ENCODE measurements around the gene FAM222B.
"Not testable (repeated sequence)": the region's sequence is repeated elsewhere in the genome, so short reads cannot be mapped to it uniquely, and the experiment has no call there.

The FAM222B gene

DNA sequence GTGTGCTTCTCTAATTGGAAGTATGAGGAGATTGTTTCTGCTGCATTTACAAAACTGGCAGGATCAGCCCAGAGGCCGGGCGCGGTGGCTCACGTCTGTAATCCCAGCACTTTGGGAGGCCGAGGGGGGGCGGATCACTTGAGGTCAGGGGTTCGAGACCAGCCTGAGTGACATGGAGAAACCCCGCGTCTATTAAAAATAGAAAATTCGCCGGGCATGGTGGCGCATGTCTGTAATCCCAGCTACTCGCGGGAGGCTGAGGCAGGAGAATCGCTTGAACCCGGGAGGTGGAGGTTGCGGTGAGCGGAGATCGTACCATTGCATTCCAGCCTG lies 121.6 kb downstream of the FAM222B start:
- Histone ChIP-seq H3K4me3 (ENCODE audit: low read depth in 1 of 2, low read length in 2 of 2) (peak overlapping the region; percentile 78 to 80), H3K27ac (ENCODE audit: low read length) (peak overlapping the region; percentile 70), H3K4me1 (ENCODE audit: control insufficient read depth in 1 of 2, insufficient read depth in 2 of 2, low read length in 2 of 2) (peaks cover 18 to 55% of the 10 kb centered on the region in 2 donors), H3K36me3 (ENCODE audit: control insufficient read depth in 1 of 2, insufficient read depth in 2 of 2, low read length in 2 of 2) (peaks cover 31 to 32% of the 10 kb centered on the region in 2 donors)
- H3K9me3 ChIP-seq (ENCODE audit: control insufficient read depth in 1 of 2, low read length in 2 of 2); H3K27me3 ChIP-seq (ENCODE audit: low read depth, low read length): not testable (repeated sequence)

DNA sequence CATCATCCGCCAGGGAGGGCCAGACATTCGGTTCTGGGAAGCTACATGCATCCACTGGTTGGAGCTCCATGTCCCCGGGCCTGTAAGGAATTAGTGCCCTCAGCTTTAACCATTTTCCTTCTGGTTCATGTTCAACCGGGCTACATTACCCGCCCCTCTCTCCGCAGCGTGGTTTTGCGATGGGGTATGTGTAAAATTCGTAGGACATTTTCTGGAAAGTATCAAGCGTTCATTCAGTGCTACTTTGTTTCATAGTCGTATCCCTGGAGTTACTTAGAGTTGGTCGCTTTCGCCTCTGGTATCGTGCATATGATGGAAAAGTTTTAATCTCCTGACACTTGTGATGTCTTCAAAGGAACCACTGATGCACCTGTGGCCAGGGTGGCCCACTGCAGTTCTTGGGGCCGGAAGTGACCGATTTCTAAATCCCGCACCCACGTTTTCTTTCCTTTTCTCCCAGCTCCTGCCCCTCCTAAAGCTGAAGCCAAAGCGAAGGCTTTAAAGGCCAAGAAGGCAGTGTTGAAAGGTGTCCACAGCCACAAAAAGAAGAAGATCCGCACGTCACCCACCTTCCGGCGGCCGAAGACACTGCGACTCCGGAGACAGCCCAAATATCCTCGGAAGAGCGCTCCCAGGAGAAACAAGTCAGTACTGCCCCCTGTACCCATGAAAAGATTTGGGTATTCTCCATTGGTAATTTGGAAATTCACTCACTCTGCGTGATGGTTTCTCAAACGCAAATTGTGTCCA lies 122.2 kb downstream of the FAM222B start:
- peak overlapping the region; percentile 70 for H3K27ac ChIP-seq (ENCODE audit: low read length)
- H3K36me3 ChIP-seq (ENCODE audit: control insufficient read depth in 1 of 2, insufficient read depth in 2 of 2, low read length in 2 of 2): peaks cover 31 to 32% of the 10 kb centered on the region in 2 donors
- peak overlapping the region; percentile 78 to 80 for H3K4me3 ChIP-seq (ENCODE audit: low read depth in 1 of 2, low read length in 2 of 2)
- H3K27me3 ChIP-seq (ENCODE audit: low read depth, low read length): no peaks in the 10 kb centered on the region
- peaks cover 18 to 54% of the 10 kb centered on the region in 2 donors for H3K4me1 ChIP-seq (ENCODE audit: control insufficient read depth in 1 of 2, insufficient read depth in 2 of 2, low read length in 2 of 2)
- no peaks in the 10 kb centered on the region for H3K9me3 ChIP-seq (ENCODE audit: control insufficient read depth in 1 of 2, low read length in 2 of 2)

DNA sequence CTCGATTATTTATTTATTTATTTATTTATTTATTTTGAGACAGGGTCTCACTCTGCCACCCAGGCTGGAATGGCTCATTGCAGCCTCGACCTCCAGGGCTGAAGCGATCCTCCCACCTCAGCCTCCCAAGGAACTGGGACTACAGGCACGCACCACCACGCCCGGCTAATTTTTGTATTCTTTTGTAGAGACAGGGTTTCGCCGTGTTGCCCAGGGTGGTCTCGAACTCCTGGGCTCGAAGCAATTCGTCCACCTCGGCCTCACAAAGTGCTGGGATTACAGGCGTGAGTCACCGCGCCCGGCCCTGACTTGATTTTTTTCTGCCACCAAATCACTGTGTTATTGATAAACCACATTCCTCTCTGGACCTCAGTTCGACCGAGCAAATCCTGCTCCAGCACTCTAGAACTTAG lies 123.6 kb downstream of the FAM222B start:
- Histone ChIP-seq H3K9me3 (ENCODE audit: control insufficient read depth in 1 of 2, low read length in 2 of 2) (no peaks in the 10 kb centered on the region), H3K27me3 (ENCODE audit: low read depth, low read length) (no peaks in the 10 kb centered on the region), H3K36me3 (ENCODE audit: control insufficient read depth in 1 of 2, insufficient read depth in 2 of 2, low read length in 2 of 2) (peaks cover 22 to 33% of the 10 kb centered on the region in 2 donors), H3K27ac (ENCODE audit: low read length) (peak overlapping the region; percentile 70), H3K4me3 (ENCODE audit: low read depth in 1 of 2, low read length in 2 of 2) (peak overlapping the region; percentile 78 to 80), H3K4me1 (ENCODE audit: control insufficient read depth in 1 of 2, insufficient read depth in 2 of 2, low read length in 2 of 2) (peaks cover 18 to 48% of the 10 kb centered on the region in 2 donors)

DNA sequence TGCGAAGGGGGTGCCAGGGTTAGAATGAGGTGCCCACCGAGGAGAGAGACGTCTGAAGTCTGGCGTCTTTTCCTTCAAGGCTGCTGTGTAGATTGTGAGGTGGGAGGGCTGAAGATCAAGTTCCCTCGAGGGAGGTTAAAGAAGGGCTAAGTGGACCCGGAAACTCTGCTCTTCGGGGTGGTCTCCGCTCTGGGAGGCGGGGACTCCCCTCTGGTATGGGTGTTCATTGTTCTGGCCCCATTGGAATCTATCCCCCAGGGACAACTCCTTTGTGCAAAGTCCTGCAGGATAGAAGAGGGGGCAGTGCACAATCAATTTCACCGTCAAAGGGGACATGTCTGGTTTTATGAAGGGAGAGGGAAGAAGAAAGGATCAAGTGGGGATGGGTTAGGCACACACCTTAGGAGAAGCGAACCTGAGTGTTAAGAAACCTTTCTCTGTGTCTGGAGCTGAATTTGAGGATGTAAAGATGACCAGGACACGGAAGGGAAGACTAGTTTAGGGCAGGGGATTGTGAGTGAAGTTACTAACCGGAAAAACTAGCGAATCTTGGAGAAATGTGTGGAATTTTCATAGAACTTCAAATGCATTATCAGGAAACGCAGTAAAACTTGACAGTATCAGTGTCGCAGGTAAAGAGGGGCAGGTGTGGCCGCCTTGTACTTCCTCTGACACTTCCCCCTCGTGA lies 124.1 kb downstream of the FAM222B start:
- Histone ChIP-seq H3K36me3 (ENCODE audit: control insufficient read depth in 1 of 2, insufficient read depth in 2 of 2, low read length in 2 of 2) (peaks cover 18 to 33% of the 10 kb centered on the region in 2 donors), H3K9me3 (ENCODE audit: control insufficient read depth in 1 of 2, low read length in 2 of 2) (no peaks in the 10 kb centered on the region), H3K27me3 (ENCODE audit: low read depth, low read length) (no peaks in the 10 kb centered on the region), H3K4me3 (ENCODE audit: low read depth in 1 of 2, low read length in 2 of 2) (peak overlapping the region; percentile 44 to 71), H3K4me1 (ENCODE audit: control insufficient read depth in 1 of 2, insufficient read depth in 2 of 2, low read length in 2 of 2) (peaks cover 18 to 48% of the 10 kb centered on the region in 2 donors), H3K27ac (ENCODE audit: low read length) (peak overlapping the region; percentile 36)

DNA sequence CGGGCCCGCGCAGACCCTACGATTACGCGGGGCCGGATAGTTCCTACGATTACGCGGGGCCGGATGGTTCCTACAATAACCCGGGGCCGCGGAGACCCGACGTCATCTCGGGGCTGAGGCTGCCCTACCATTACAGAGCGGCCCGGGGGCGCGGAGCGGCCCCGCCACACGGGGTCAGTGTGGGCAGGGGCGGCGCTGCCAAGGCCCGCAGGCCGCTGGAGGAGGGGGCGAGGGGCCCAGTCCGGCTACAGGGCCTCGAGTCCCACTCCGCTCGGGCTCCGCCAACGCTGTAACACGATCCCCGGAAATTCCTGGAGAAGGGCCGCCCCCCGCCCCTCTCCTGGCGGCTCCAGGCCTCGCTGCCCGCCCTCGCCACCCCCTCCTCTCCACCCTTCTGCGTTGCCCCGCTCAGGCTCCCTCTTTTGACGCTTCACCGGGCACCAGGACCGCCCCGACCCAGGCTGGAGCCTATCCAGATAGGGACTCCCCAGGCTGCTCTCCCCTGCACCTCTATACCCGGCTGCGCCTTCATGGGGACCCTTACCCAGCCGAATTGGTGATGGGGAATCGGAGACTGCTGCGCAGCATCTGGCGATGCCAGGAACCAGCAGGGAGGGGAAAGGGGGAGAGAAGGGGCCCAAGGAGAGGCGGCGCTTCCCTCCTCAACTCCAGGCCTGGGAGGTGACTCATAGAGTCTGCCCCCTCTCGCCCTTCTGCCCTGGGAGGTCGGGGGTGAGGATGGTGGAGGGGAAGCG lies 124.8 kb downstream of the FAM222B start, which contains the start of gene RAB34:
Gene RAB34 (minus strand): TSS at position 291 of the 755 bp plus-strand sequence. CDS start 602 bp downstream, outside the sequence.
- Histone ChIP-seq H3K27me3 (ENCODE audit: low read depth, low read length) (no peaks in the 10 kb centered on the region), H3K4me1 (ENCODE audit: control insufficient read depth in 1 of 2, insufficient read depth in 2 of 2, low read length in 2 of 2) (peaks cover 17 to 48% of the 10 kb centered on the region in 2 donors), H3K27ac (ENCODE audit: low read length) (peak within 1 kb of the TSS; percentile 72), H3K36me3 (ENCODE audit: control insufficient read depth in 1 of 2, insufficient read depth in 2 of 2, low read length in 2 of 2) (peaks cover 11 to 26% of the 10 kb centered on the region in 2 donors), H3K4me3 (ENCODE audit: low read depth in 1 of 2, low read length in 2 of 2) (peak within 1 kb of the TSS; percentile 70 to 71), H3K9me3 (ENCODE audit: control insufficient read depth in 1 of 2, low read length in 2 of 2) (no peaks in the 10 kb centered on the region)

DNA sequence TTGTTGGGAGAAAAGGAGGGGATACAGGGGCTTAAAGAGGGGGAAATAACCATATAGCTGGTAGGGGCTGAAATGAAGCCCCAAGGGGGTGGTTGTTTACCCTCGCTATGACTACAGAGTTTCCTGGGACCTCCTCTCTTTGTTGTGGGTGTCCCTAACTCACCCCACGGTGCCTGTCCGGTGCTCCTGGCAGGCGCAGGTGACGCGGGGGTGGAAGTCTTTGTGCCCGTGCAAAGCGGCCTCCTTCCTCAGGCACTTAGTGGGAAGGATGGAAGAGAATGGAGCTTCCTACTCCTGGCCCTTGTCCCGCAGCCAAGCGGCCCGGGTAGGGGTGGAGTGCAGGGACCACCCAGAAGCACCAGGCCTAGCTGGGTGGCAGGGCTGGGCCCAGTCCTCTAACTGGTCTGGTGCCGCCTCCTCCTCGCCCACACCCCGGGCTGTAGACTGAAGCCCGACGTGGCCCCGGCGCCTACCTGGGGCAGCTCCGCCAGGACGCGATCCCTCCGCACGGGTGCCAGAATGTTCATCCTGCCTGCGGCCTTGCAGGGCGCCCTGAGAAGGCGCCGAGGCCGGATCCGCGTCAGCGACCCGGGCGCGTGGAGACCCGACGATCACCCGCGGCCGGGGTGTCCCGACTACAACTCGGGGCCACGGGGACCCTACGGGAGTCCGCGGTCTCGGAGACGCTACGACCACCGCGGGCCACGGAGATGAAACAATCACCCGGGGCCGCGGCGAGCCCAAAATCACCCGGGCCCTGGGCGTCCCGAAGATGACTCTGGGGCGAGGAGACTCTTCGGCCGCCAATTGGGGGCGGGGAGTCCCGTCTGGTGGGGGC lies 125.6 kb downstream of the FAM222B start:
- H3K4me3 ChIP-seq (ENCODE audit: low read depth in 1 of 2, low read length in 2 of 2): peak overlapping the region; percentile 70 to 71

DNA sequence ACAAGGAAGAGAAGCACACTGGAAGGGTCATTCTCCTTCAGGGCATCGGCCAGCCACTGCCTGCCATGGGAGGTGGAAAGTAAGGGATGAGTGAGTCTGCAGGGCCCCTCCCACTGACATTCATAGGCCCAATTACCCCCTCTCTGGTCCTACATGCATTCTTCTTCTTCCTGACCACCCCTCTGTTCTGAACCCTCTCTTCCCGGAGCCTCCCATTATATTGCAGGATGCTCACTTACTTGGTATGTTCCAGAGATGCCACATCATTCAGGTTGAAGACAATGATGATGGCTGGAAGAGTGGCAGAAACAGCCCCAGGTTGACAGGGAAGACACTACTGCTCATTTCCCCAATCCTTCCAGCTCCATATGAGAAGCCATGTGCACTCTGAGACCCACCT lies 127.4 kb downstream of the FAM222B start:
- Histone ChIP-seq H3K27me3 (ENCODE audit: low read depth, low read length) (no peaks in the 10 kb centered on the region), H3K36me3 (ENCODE audit: control insufficient read depth in 1 of 2, insufficient read depth in 2 of 2, low read length in 2 of 2) (peaks cover 0 to 18% of the 10 kb centered on the region in 2 donors), H3K4me3 (ENCODE audit: low read depth in 1 of 2, low read length in 2 of 2) (no peak overlapping the region), H3K4me1 (ENCODE audit: control insufficient read depth in 1 of 2, insufficient read depth in 2 of 2, low read length in 2 of 2) (peaks cover 9 to 40% of the 10 kb centered on the region in 2 donors), H3K27ac (ENCODE audit: low read length) (no peak overlapping the region), H3K9me3 (ENCODE audit: control insufficient read depth in 1 of 2, low read length in 2 of 2) (no peaks in the 10 kb centered on the region)

More for the DNA sequence above, 125.6 kb downstream of the FAM222B start:
- no peaks in the 10 kb centered on the region for H3K27me3 ChIP-seq (ENCODE audit: low read depth, low read length)
- no peaks in the 10 kb centered on the region for H3K9me3 ChIP-seq (ENCODE audit: control insufficient read depth in 1 of 2, low read length in 2 of 2)
- peak overlapping the region; percentile 72 for H3K27ac ChIP-seq (ENCODE audit: low read length)
- H3K4me1 ChIP-seq (ENCODE audit: control insufficient read depth in 1 of 2, insufficient read depth in 2 of 2, low read length in 2 of 2): peaks cover 14 to 48% of the 10 kb centered on the region in 2 donors
- peaks cover 5 to 18% of the 10 kb centered on the region in 2 donors for H3K36me3 ChIP-seq (ENCODE audit: control insufficient read depth in 1 of 2, insufficient read depth in 2 of 2, low read length in 2 of 2)

DNA sequence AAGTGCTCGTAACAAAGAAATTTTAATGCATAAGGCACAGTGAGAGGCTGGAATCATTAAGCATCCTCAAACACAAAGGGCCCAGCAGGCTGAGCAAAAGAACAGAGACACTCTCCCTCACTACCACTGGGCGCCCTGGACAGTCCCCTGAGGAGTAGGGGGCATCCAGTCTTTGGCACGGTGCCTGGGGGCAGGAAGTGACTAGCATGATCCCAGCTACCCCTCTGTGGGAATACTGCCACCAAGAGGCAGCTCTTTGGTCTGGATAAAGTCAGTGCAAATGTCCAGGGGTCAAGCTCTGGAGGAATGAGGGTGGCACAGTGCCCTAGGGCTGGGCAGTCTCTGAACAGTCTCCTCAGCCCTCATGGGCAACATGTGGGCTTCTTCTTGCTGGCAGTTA lies 128.3 kb downstream of the FAM222B start:
- H3K4me3 ChIP-seq (ENCODE audit: low read depth in 1 of 2, low read length in 2 of 2): no peak overlapping the region
- no peaks in the 10 kb centered on the region for H3K9me3 ChIP-seq (ENCODE audit: control insufficient read depth in 1 of 2, low read length in 2 of 2)
- peaks cover 9 to 46% of the 10 kb centered on the region in 2 donors for H3K4me1 ChIP-seq (ENCODE audit: control insufficient read depth in 1 of 2, insufficient read depth in 2 of 2, low read length in 2 of 2)
- no peaks in the 10 kb centered on the region for H3K27me3 ChIP-seq (ENCODE audit: low read depth, low read length)
- H3K27ac ChIP-seq (ENCODE audit: low read length): no peak overlapping the region
- peaks cover 0 to 18% of the 10 kb centered on the region in 2 donors for H3K36me3 ChIP-seq (ENCODE audit: control insufficient read depth in 1 of 2, insufficient read depth in 2 of 2, low read length in 2 of 2)

DNA sequence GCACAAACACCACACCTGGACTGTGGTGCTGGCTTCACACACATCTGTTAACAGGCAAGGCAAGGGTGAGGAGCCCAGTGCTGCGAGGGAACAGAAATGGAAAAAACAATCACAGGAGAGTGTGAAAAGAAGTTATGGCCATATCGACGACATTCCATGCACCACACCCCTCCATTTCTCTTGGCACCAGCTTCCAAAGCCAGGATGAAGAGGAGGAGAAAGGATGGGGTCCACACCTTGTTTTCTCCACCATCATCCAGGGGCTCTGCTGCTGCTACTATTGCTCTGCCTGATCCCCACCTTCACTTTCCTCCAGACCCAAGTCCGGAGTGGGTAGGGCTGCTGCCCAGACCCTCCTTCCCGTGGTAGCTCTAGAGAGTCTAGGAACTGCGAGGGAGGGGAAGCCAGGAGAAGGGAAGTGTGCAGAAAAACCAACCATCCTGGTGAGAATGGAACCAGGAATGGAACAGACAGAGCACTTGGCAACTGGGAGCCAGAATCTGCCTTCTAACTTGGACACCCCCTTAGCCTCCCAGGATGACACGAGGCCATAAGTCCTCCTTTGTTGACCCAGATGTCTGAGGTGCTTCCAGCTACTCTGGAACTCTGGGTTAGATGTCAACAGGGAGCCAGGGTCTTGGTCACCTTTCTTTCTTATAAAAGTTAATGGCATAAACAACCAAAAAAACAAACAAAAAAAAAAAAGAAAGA lies 129.7 kb downstream of the FAM222B start:
- no peak overlapping the region for H3K27ac ChIP-seq (ENCODE audit: low read length)
- H3K27me3 ChIP-seq (ENCODE audit: low read depth, low read length): no peaks in the 10 kb centered on the region
- no peak overlapping the region for H3K4me3 ChIP-seq (ENCODE audit: low read depth in 1 of 2, low read length in 2 of 2)
- H3K36me3 ChIP-seq (ENCODE audit: control insufficient read depth in 1 of 2, insufficient read depth in 2 of 2, low read length in 2 of 2): peaks cover 0 to 18% of the 10 kb centered on the region in 2 donors
- H3K4me1 ChIP-seq (ENCODE audit: control insufficient read depth in 1 of 2, insufficient read depth in 2 of 2, low read length in 2 of 2): peaks cover 3 to 38% of the 10 kb centered on the region in 2 donors
- no peaks in the 10 kb centered on the region for H3K9me3 ChIP-seq (ENCODE audit: control insufficient read depth in 1 of 2, low read length in 2 of 2)

DNA sequence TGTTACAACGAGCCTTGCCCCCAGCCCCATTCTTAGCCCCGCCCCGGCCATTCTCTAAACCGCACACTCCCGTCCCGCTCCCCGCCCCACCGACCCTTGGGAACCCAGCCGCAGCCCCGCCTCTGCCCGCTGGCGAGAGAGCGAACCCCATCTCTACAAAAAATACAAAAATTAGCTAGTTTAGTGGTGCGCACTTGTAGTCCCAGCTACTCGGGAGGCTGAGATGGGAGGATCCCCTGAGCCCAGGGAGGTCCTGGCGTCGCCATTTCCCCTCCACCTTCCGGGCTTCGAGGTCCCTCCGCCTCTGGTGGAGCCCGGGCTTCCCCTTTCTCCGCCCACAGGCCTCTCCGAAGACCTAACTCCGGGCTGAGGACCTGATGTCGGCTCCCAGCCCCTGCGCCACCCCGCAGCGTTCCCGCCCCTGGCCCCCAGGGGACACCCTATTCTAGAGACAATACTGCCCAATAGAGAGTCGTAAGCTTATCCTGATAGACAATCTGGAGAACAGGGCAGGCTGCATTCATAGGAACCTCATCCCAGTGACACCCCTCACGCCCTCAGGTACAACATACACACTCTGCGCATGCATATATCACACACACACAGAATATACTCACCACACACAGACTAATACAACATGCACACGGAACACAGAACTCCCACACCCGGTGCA lies 130.4 kb downstream of the FAM222B start:
- Histone ChIP-seq H3K9me3 (ENCODE audit: control insufficient read depth in 1 of 2, low read length in 2 of 2) (no peaks in the 10 kb centered on the region), H3K4me1 (ENCODE audit: control insufficient read depth in 1 of 2, insufficient read depth in 2 of 2, low read length in 2 of 2) (peaks cover 3 to 38% of the 10 kb centered on the region in 2 donors), H3K4me3 (ENCODE audit: low read depth in 1 of 2, low read length in 2 of 2) (peak overlapping the region; percentile 66 to 81), H3K27ac (ENCODE audit: low read length) (no peak overlapping the region), H3K27me3 (ENCODE audit: low read depth, low read length) (no peaks in the 10 kb centered on the region), H3K36me3 (ENCODE audit: control insufficient read depth in 1 of 2, insufficient read depth in 2 of 2, low read length in 2 of 2) (peaks cover 0 to 18% of the 10 kb centered on the region in 2 donors)

All from muscle layer of duodenum (tissue), 2 donors.